NCI-H460 (cell line): Measurements from ENCODE around the gene MEGF11. TPM values are rescaled to one million over a fixed set of nuclear protein-coding genes. Genes with fewer than 3 reads are reported as not detected.

Experiments
- DNase-seq: peaks from one replicate; pipeline ENCODE4 v3.0.0-alpha.2; 2016; ENCODE audit warnings: low read depth; ENCODE audit errors: extremely low read depth
- total RNA-seq: library from RNA; depleted of rRNA; stranded (reverse); fragments of >200 nt; shearing (Covaris generic); gene quantifications from 2 replicates; pipeline ENCODE4 v1.2.3, GENCODE V29; 2014

The MEGF11 gene
- total RNA-seq, 1 experiment from 2014 or later: 0.40 TPM

- DNase-seq: no peak
These were observed 318.2 kb downstream of the MEGF11 start for GRCh38 chr15:65935391-65935790.

GRCh38 chr15:65931221-65931620 lies 322.3 kb downstream of the MEGF11 start:
- no peak for DNase-seq

GRCh38 chr15:65930134-65930533 lies 323.4 kb downstream of the MEGF11 start:
- DNase-seq: no peak

- no peak for DNase-seq
These were observed 324.0 kb downstream of the MEGF11 start for GRCh38 chr15:65929573-65929972.

- DNase-seq: no peak
These were observed 326.0 kb downstream of the MEGF11 start for GRCh38 chr15:65927545-65927944.

- DNase-seq: no peak
These were observed 326.7 kb downstream of the MEGF11 start for GRCh38 chr15:65926899-65927298.

GRCh38 chr15:65926459-65926858 lies 327.1 kb downstream of the MEGF11 start:
- no peak for DNase-seq

GRCh38 chr15:65925338-65925737 lies 328.2 kb downstream of the MEGF11 start:
- DNase-seq: no peak

GRCh38 chr15:65924004-65924403 lies 329.5 kb downstream of the MEGF11 start:
- no peak for DNase-seq

GRCh38 chr15:65923264-65923663 lies 330.3 kb downstream of the MEGF11 start:
- DNase-seq: no peak

- DNase-seq: no peak
These were observed 330.9 kb downstream of the MEGF11 start for GRCh38 chr15:65922621-65923020.

- DNase-seq: no peak
These were observed 331.8 kb downstream of the MEGF11 start for GRCh38 chr15:65921780-65922179.

- no peak for DNase-seq
These were observed 332.7 kb downstream of the MEGF11 start for GRCh38 chr15:65920825-65921309.

- DNase-seq: no peak
These were observed 333.4 kb downstream of the MEGF11 start for GRCh38 chr15:65920121-65920520.

- no peak for DNase-seq
These were observed 334.2 kb downstream of the MEGF11 start for GRCh38 chr15:65919353-65919752.

GRCh38 chr15:65918945-65919344 lies 334.6 kb downstream of the MEGF11 start:
- DNase-seq: no peak

GRCh38 chr15:65918357-65918920 lies 335.1 kb downstream of the MEGF11 start:
- DNase-seq: no peak

GRCh38 chr15:65917936-65918335 lies 335.6 kb downstream of the MEGF11 start:
- no peak for DNase-seq

- no peak for DNase-seq
These were observed 336.2 kb downstream of the MEGF11 start for GRCh38 chr15:65917407-65917756.

GRCh38 chr15:65916664-65917406 lies 336.7 kb downstream of the MEGF11 start:
- peak; percentile 64 for DNase-seq

GRCh38 chr15:65916041-65916663 lies 337.4 kb downstream of the MEGF11 start:
- no peak for DNase-seq
